ENCODE measurements around the gene UNC80.

GRCh38 chr2:209834767-209835166 is 63.1 kb downstream of the UNC80 start:
- TF ChIP-seq CTCF (IDR thresholded peaks at IDR 0.05) (no peak), POLR2AphosphoS5 (IDR thresholded peaks at IDR 0.05) (no peak)
